ENCODE data around the gene CCNQ.

Gene CCNQ

GRCh38 chrX:153636716-153637115 is 37.8 kb upstream of the CCNQ start:
- no peak for DNase-seq

- DNase-seq, result no peak
Observed at GRCh38 chrX:153635788-153636668, 37.1 kb upstream of the CCNQ start.

DNA sequence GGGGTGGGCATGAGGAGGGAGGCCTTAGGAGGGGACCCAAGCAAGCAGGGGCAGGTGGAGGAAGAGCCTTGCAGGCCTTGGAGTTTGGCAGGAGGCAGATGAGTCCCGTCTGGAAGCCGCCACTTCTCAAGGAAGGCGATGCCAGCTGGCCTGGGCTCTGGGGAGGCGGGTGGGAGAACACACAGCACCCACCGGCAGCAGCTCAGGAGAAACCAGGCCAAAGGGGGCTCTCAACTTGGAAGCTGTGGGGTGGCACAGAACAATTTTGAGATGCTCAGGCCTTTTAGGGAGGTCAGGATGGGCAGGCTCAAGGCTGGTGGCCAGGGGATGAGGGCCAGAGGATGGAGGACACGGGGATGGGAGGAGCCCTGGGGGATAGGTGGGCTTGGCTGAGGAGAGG is 36.4 kb upstream of the CCNQ start:
- DNase-seq, result no peak

DNA sequence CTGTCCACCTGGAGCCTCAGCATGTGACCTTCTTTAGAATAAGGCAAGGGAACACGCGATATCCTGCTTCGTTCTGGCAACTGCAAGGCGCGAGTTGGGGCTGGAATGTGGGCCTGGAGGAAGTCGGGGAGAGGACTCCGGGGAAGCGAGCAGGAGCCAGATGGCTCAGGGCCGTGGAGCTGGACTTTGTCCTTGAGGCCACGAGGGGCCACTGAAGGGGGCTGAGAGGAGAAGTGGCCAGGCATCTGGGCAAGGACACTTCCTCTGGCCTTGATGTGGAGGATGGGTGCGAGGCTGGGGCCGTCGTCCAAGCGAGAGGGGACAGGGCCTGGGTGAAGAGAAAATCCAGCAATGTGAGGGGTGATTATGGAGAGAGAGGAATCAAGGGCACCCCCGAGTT is 35.9 kb upstream of the CCNQ start:
- DNase-seq, result no peak

GRCh38 chrX:153634236-153634635 is 35.3 kb upstream of the CCNQ start:
- no peak for DNase-seq

- no peak for DNase-seq
Observed at GRCh38 chrX:153633607-153634180, 34.8 kb upstream of the CCNQ start.

- DNase-seq, result no peak
Observed at GRCh38 chrX:153633048-153633447, 34.1 kb upstream of the CCNQ start.

GRCh38 chrX:153632595-153632946 is 33.6 kb upstream of the CCNQ start:
- no peak for DNase-seq

DNA sequence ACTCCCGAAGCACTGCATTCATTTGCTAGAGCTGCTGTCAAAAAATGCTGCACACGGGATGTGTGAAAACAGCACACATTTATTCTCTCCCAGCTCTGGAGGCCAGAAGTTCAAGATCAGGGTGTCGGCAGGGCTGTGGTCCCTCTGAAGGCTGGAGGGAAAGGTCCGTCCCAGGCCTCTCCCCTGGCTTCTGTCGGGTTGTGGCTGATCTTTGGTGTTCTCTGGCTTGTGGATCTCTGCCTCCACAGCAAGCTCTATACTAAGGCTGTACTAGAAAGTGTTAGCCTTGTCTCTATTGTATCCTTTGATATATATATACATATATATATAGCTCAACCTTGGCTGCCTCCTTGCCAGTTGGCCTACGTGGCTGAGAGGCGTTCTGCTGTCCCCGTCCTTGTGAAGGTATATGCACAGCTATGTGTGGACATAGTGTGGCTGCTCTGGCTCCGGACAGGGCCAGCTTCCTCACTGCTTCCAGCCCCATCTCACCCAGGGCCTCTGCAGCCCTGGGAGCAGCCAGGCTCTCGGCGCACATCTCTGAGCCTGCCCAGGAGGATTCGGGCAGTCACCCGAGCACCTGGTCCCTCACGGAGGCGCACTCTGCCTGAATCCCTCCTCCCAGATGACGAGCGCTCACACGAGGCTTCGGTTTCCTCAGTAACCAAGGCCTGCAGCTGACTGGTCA is 33.1 kb upstream of the CCNQ start:
- no peak for DNase-seq

DNA sequence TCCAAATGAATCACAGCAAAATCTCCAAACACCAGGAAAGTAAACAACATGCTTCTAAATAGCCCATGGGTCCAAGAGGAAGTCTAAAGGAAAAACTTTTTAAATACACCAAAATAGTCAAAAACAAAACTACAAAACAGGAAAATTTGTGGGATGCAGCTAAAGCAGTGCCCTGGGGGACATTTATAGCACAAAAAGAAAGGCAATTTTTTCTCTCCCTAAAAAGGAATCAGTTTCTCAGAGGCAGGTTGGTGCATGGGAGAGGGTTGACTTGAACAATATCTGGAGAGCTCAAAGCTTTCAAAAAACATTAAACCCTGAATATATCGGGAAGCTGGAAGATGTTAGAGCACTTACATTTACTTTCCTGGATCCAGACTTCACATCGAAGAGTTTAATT is 32.4 kb upstream of the CCNQ start:
- DNase-seq, result no peak

DNA sequence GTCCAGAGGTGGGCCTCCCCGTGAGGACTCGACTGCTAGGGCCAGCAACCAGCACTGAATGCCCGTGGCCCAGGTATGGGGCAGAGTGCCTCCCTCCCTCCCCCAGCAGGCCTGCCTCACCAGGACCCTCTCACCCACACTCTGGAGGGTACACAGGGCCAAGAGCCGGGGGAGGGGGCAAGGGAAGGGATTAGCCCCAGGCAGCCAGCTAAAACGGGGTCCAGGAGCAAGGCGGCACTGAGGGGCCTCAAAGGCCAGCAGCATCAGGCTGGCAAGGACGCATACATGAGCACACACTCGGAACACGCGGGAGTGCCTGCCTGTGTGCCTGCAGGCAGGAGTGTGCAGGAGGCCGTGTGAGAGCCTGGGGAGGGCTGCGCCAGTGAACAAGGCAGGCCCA is 29.7 kb upstream of the CCNQ start:
- no peak for DNase-seq

- DNase-seq, result peak; percentile 66 to 84
Observed at GRCh38 chrX:153628129-153628528, 29.2 kb upstream of the CCNQ start.

GRCh38 chrX:153627675-153628111 is 28.8 kb upstream of the CCNQ start:
- DNase-seq, result no peak

GRCh38 chrX:153626863-153627674 is 28.1 kb upstream of the CCNQ start:
- DNase-seq, result no peak

DNA sequence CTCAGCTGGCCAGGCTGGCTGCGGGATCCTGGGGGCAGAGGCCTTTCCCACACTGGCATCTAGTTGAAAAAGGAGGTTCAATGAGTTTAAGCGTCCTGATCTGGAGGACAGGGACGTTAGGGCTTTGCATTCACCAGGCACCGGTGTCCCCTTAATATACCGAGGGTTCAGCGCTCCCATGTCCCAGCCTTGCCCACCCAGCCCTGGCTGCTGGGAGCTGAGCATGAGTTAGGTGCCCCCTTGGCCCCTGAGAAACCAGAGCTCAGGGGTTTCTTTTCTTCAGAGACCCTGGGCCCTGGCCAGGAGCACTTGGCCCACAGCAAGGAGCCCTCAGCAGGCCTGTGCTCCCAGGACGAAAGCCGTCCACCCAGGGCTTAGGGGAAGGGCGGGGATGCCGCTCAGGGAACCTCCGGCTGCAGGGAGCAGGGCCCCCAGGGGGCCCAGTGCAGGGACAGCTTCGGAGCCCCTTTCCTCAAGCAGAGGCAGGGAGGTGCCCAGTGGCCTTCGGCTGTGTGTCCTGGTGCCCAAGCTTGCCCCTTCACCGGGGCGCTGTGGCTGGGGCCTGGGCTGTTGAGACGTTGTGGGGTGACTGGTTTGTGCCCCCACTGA is 27.2 kb upstream of the CCNQ start:
- no peak for DNase-seq

DNA sequence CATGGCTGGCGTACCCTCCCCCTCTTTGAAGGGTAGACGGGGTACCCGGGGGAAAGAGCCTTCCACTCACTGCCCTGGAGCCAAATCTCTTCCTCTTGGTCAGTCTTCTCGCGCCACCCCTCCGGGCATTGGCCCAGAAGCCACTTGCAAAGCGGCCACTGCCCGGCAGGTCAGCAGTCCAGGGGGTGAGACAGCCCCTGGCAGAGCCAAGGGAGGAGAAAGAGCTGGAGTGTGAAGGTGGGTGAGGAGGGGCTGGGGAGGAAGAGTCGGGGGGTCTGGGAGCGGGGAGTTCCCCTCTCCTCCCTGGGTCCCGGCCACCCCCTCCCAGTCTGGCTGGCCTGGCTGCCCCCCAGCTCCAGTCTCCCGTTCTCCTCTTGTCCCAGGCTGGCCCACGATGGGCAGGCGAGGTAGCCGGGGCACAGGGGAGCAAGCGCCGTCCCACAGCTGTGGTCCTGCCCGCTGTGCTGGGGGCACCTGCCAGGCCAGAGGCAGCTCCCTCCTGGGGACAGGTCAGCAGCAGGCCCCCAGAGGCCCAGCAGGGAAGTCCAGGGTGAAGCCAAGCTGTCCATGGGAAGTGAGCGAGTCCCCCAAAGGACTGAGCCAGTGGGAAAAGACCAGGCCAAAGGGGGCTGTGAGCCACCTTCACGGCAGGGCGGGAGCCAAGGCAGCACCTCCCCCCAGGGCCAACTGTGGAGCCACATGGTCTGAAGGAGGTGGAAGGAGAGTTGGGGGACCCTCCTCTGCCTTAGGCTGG is 26.5 kb upstream of the CCNQ start:
- no peak for DNase-seq

DNA sequence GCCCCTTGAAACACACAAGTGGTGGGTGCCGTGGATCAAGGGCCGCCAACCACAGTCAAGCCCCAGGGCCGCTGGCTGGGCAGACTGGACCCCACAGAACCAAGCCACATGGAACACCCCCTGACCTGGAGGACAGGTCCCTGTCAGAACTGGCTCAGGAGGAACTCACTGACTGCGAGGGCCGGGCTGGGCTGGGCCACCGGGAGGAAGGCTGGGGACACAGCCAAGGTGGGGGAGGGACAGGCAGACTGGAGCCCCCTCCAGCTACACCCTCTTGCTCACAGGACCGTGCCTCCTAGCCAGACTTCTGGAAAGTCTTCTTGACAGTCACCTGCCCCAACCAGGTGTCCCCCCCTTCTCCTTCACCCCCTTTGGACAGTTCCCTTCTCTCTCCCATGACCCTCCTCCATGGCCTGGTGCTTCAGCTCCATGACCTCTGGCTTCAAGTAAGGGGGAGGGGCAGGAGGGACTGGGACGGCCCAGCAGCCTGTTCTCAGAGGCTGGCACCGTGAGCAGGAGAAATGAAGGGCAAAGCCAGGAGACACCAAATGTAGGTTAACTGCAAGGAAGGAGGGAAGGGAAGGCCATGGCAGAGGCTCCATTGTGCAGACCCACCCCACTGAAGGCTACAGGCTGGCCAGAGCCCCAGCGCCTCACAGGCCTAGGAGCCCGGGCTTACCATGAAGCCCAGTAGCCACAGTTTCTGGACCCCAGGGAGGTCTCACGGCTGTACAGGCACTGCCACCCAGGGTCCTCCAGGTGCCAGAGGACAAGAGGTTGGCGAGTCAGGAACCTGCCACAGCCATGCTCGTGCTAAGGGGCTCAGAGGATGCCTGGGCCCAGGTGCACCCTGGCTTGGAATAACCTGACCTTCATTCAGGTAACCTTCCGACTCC is 25.5 kb upstream of the CCNQ start:
- no peak for DNase-seq

DNA sequence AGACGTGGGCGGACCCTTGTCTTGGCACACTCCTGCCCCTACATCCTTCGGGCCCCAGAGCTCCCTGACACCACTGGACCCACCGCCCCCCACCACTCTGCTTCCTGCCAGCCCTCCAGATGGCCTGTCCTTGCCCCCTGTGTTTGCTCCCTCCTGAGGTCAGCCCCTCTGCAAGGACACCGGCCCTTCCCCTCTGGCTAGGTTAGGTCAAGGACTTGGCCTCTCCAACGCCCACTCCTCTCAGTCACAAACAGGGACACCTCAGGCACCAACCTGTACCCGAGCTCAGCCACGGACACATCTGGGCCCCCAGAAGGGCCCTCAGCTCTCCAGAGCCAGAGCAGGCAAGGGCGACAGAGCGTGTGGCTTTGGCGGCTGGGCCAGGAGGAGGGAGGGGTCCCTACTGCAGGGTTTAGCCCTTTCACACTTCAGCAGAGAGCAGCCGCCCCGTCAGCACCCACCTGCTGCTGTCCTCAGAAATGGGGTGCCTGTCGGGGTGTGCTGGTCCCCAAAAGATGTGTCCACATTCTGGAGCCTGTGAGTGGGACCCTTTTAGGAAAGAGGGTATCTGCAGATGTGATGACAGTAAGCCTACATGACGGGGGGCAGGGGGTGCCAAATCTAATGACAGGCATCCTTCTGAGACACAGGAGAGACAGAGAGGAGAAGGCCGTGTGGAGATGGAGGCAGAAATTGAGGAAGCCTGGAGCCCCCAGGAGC is 24.5 kb upstream of the CCNQ start:
- no peak for DNase-seq

- no peak for DNase-seq
Observed at GRCh38 chrX:153622661-153623309, 23.8 kb upstream of the CCNQ start.

Data from NCI-H187 (cell line).